Measurements from ENCODE around the gene CYB5A.

The CYB5A gene

GRCh38 chr18:74244554-74244953 lies 47.2 kb downstream of the CYB5A start:
- DNase-seq (ENCODE audit: low read depth), result no peak

- no peak for DNase-seq (ENCODE audit: low read depth)
These were observed 48.6 kb downstream of the CYB5A start for GRCh38 chr18:74243127-74243526.

- no peak for DNase-seq (ENCODE audit: low read depth)
These were observed 49.2 kb downstream of the CYB5A start for GRCh38 chr18:74242438-74243096.

GRCh38 chr18:74241970-74242369 lies 49.8 kb downstream of the CYB5A start:
- DNase-seq (ENCODE audit: low read depth), result no peak

GRCh38 chr18:74241426-74241825 lies 50.3 kb downstream of the CYB5A start:
- DNase-seq (ENCODE audit: low read depth), result no peak

GRCh38 chr18:74239567-74239966 lies 52.2 kb downstream of the CYB5A start:
- DNase-seq (ENCODE audit: low read depth), result no peak

GRCh38 chr18:74234326-74235171 lies 57.2 kb downstream of the CYB5A start:
- DNase-seq (ENCODE audit: low read depth), result no peak

- DNase-seq (ENCODE audit: low read depth), result no peak
These were observed 57.8 kb downstream of the CYB5A start for GRCh38 chr18:74233933-74234325.

- no peak for DNase-seq (ENCODE audit: low read depth)
These were observed 60.6 kb downstream of the CYB5A start for GRCh38 chr18:74230922-74231714.

- no peak for DNase-seq (ENCODE audit: low read depth)
These were observed 61.9 kb downstream of the CYB5A start for GRCh38 chr18:74229891-74230290.

GRCh38 chr18:74229005-74229404 lies 62.8 kb downstream of the CYB5A start:
- DNase-seq (ENCODE audit: low read depth), result no peak

- DNase-seq (ENCODE audit: low read depth), result no peak
These were observed 63.5 kb downstream of the CYB5A start for GRCh38 chr18:74228312-74228711.

GRCh38 chr18:74226666-74227065 lies 65.1 kb downstream of the CYB5A start:
- DNase-seq (ENCODE audit: low read depth), result no peak

- DNase-seq (ENCODE audit: low read depth), result no peak
These were observed 65.6 kb downstream of the CYB5A start for GRCh38 chr18:74226156-74226555.

GRCh38 chr18:74225193-74225840 lies 66.4 kb downstream of the CYB5A start:
- no peak for DNase-seq (ENCODE audit: low read depth)

- no peak for DNase-seq (ENCODE audit: low read depth)
These were observed 68.9 kb downstream of the CYB5A start for GRCh38 chr18:74222710-74223494.

- no peak for DNase-seq (ENCODE audit: low read depth)
These were observed 70.7 kb downstream of the CYB5A start for GRCh38 chr18:74221081-74221480.

- no peak for DNase-seq (ENCODE audit: low read depth)
These were observed 72.7 kb downstream of the CYB5A start for GRCh38 chr18:74219056-74219455.

GRCh38 chr18:74217476-74218143 lies 74.2 kb downstream of the CYB5A start:
- no peak for DNase-seq (ENCODE audit: low read depth)

GRCh38 chr18:74216661-74217110 lies 75.1 kb downstream of the CYB5A start:
- no peak for DNase-seq (ENCODE audit: low read depth)

- no peak for DNase-seq (ENCODE audit: low read depth)
These were observed 75.9 kb downstream of the CYB5A start for GRCh38 chr18:74215863-74216262.

Data from stimulated activated CD8-positive, alpha-beta memory T cell treated with anti-CD3 and anti-CD28 coated beads, Interleukin-7, amount 100 ng/mL, for 24 hours (primary cell).